ENCODE results near the gene CASP8. TPM values are rescaled to one million over a fixed set of nuclear protein-coding genes. Genes with fewer than 3 reads are reported as not detected.

The CASP8 gene
- total and polyA plus RNA-seq, 9 of the 15 experiments (the other 6 are each of a cell fraction or from before 2014, with no cell fraction given): 10.2 to 31.4 (median 19.4) TPM

DNA sequence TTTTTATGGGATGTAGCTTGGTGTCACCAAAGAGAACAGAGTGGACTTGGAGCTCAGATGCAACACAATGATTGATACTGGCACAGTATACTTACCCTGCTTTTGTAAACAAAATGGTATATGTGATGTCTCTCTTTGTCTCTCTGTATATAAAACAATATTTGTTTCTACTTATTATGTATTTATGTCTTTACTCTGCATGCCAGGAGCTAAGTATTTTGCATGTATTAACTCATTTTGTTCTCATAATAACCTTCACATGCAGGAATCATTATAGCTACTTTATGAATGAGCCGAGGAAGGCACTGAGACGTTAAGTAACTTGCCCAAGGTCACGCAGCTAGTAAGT lies 27.9 kb upstream of the CASP8 start:
- BruUV-seq (replicated peaks): no TSS peak
- in situ Hi-C loops (cut with MboI): loop anchor here (5.0 kb wide), 1 partner anchor 130 kb away; no protein-coding TSS in a partner anchor
- Histone ChIP-seq H4K20me1 (replicated peaks; ENCODE audit: control insufficient read depth, insufficient read depth, low read length) (no peaks in the 10 kb centered on the region), H3K36me3 (ENCODE audit: control insufficient read depth, insufficient read depth, low read length) (peaks cover 5% of the 10 kb centered on the region; the same call in 2 of the 3 replicates), H3K9me3 (replicated peaks; ENCODE audit: control insufficient read depth, insufficient read depth, low read depth, low read length) (no peaks in the 10 kb centered on the region), H3K4me1 (replicated peaks in 1 of 2; ENCODE audit: control insufficient read depth in 2 of 2, insufficient read depth in 2 of 2, low read length in 2 of 2) (peaks cover 4 to 10% of the 10 kb centered on the region in 2 experiments; a peak in 3 of 5 replicates), H3K27ac (ENCODE audit: extremely low read depth, low read depth, low read length) (peak overlapping the region; percentile 43; the same call in 2 of the 3 replicates), H3K79me2 (ENCODE audit: control insufficient read depth, insufficient read depth, low read length) (peaks cover 37% of the 10 kb centered on the region), H3K4me3 (no peak overlapping the region), H2AFZ (ENCODE audit: low read depth, low read length) (peak overlapping the region; percentile 93), H3K9me1 (ENCODE audit: control insufficient read depth, insufficient read depth, low read length) (no peaks in the 10 kb centered on the region), H3K27me3 (ENCODE audit: control insufficient read depth in 2 of 2, insufficient read depth in 2 of 2, low read length in 2 of 2) (no peaks in the 10 kb centered on the region), H3K9ac (ENCODE audit: insufficient read depth in 1 of 2, low read depth in 2 of 2, low read length in 2 of 2) (0 out of 4 replicates have a peak overlapping the region, but pooled peaks of 1 of the 2 experiments have one; percentile 76), H3K4me2 (ENCODE audit: insufficient read depth, low read length) (peak overlapping the region; percentile 87)
- intact Hi-C loops (cut with micrococcal nuclease): loop anchor here (1.0 to 5.0 kb wide), 6 partner anchors 49 to 520 kb away; partner anchors contain the start of genes CASP10, HYCC2 and NDUFB3
- DNase-seq (ENCODE audit: extremely low read depth in 1 of 4, low spot score in 3 of 4) (no peak), ATAC-seq (no peak), FAIRE-seq (no peak)
- TF ChIP-seq, protein P1, sequence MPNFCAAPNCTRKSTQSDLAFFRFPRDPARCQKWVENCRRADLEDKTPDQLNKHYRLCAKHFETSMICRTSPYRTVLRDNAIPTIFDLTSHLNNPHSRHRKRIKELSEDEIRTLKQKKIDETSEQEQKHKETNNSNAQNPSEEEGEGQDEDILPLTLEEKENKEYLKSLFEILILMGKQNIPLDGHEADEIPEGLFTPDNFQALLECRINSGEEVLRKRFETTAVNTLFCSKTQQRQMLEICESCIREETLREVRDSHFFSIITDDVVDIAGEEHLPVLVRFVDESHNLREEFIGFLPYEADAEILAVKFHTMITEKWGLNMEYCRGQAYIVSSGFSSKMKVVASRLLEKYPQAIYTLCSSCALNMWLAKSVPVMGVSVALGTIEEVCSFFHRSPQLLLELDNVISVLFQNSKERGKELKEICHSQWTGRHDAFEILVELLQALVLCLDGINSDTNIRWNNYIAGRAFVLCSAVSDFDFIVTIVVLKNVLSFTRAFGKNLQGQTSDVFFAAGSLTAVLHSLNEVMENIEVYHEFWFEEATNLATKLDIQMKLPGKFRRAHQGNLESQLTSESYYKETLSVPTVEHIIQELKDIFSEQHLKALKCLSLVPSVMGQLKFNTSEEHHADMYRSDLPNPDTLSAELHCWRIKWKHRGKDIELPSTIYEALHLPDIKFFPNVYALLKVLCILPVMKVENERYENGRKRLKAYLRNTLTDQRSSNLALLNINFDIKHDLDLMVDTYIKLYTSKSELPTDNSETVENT (CRISPR knock-in tag; IDR thresholded peaks at IDR 0.05): no peak
- TF ChIP-seq ETV1 (tag; conservative IDR thresholded peaks at IDR 0.05; ENCODE audit: low read depth) (no peak), SREBF2 (CRISPR knock-in tag; IDR thresholded peaks at IDR 0.05) (no peak), RCOR1 (IDR thresholded peaks at IDR 0.05; ENCODE audit: borderline replicate concordance in 1 of 2, low read depth in 2 of 2, low read length in 2 of 2) (no peak), TRIM28 (IDR thresholded peaks at IDR 0.05) (no peak), BRD9 (IDR thresholded peaks at IDR 0.05; ENCODE audit: low read depth, partially characterized antibody) (peak; percentile 10), SIN3B (IDR thresholded peaks at IDR 0.05; ENCODE audit: low read depth) (no peak), FOSL1 (tag; conservative IDR thresholded peaks at IDR 0.05) (no peak), ATF7 (IDR thresholded peaks at IDR 0.05) (0 out of 2 replicates have a peak, but pooled peaks have one; percentile 5), ZNF644 (tag; IDR thresholded peaks at IDR 0.05; ENCODE audit: low read depth) (0 out of 2 replicates have a peak, but pooled peaks have one; percentile 20), HDGF (IDR thresholded peaks at IDR 0.05) (no peak), NR2C2 (CRISPR knock-in tag; IDR thresholded peaks at IDR 0.05) (no peak), NR2C2 (tag; IDR thresholded peaks at IDR 0.05) (peak; percentile 52), SETDB1 (IDR thresholded peaks at IDR 0.05; ENCODE audit: low read length) (no peak), FOXK2 (conservative IDR thresholded peaks at IDR 0.05 in 1 of 2, IDR thresholded peaks at IDR 0.05 in 1 of 2; ENCODE audit: low read depth in 2 of 2) (0 out of 4 replicates have a peak, but pooled peaks of 1 of the 2 experiments have one; percentile 5)
- 22% methylated on average over 3 of the region's 3 CpGs for WGBS (ENCODE audit: insufficient coverage, low coverage, missing lambda C conversion rate)
- ChIA-PET CTCF (ENCODE audit: low intra/inter-chr PET ratio) (interaction anchor here (0.7 to 2.9 kb wide), 4 partner anchors 43 to 331 kb away, joined by 3 to 13 read pairs (median 4); partner anchors contain the start of gene CASP10), POLR2A (interaction anchor here (0.7 to 3.1 kb wide), 9 partner anchors 9 to 343 kb away, joined by 3 to 24 read pairs (median 4); partner anchors contain the start of genes CASP10, CASP8, FLACC1 and NIF3L1)
